H1 (cell line): ENCODE measurements around the gene DEAF1. TPM values are rescaled to one million over a fixed set of nuclear protein-coding genes. Genes with fewer than 3 reads are reported as not detected.

Source experiments
- CTCF ChIA-PET: fragments of 300-600 bp; sonication (Branson Sonifier 250); formaldehyde crosslinking; loops from one replicate; lab custom pipeline; 2021; ENCODE audit not compliant: partially characterized antibody; lab: Charles Lee
- POLR2A ChIA-PET: fragments of 300-600 bp; sonication (Branson Sonifier 250); formaldehyde crosslinking; loops from one replicate; lab custom pipeline; 2021; ENCODE audit warnings: inconsistent platforms; ENCODE audit not compliant: partially characterized antibody; lab: Charles Lee
- DNase-seq, 2 experiments: peaks; one replicate each; pipeline versions ENCODE4 v3.0.0 to v3.0.0-alpha.2; 2010 to 2022; ENCODE audit warnings: low spot score in 2 of 2, low read depth in 1 of 2, mixed read lengths in 1 of 2
- FAIRE-seq: peaks from 2 replicates; lab custom pipeline; 2011; peaks lifted over from hg19 to GRCh38; lab: Jason Lieb, UNC
- H2AFZ ChIP-seq: 2 replicates; pipeline ENCODE4 v1.8.1; 2012; ENCODE audit warnings: low read length, inconsistent platforms
- H2AK5ac ChIP-seq: 2 replicates; pipeline ENCODE4 v1.6.1; 2013; ENCODE audit warnings: low read depth, low read length
- H2BK120ac ChIP-seq: replicated peaks from 2 replicates; pipeline ENCODE3; 2013; ENCODE audit warnings: low read depth, low read length, inconsistent platforms
- H2BK12ac ChIP-seq: 2 replicates; pipeline ENCODE4 v1.6.1; 2013; ENCODE audit warnings: low read depth, low read length
- H2BK15ac ChIP-seq: 2 replicates; pipeline ENCODE4 v1.6.1; 2013; ENCODE audit warnings: low read length
- H2BK20ac ChIP-seq: 2 replicates; pipeline ENCODE4 v1.6.1; 2013; ENCODE audit warnings: low read length
- H2BK5ac ChIP-seq: 2 replicates; pipeline ENCODE4 v1.6.1; 2013; ENCODE audit warnings: low read depth, low read length
- H3K14ac ChIP-seq: 2 replicates; pipeline ENCODE4 v1.6.1; 2013; ENCODE audit warnings: inconsistent platforms; ENCODE audit not compliant: insufficient read length
- H3K18ac ChIP-seq: 2 replicates; pipeline ENCODE4 v1.6.1; 2013; ENCODE audit warnings: low read length; ENCODE audit errors: extremely low read depth
- H3K23ac ChIP-seq: 2 replicates; pipeline ENCODE4 v1.6.1; 2013; ENCODE audit warnings: inconsistent platforms; ENCODE audit not compliant: insufficient read length
- H3K23me2 ChIP-seq: 2 replicates; pipeline ENCODE4 v1.6.1; 2013; ENCODE audit warnings: low read depth, low read length
- H3K27ac ChIP-seq: 2 replicates; pipeline ENCODE4 v1.6.1; 2011; ENCODE audit warnings: low read depth, low read length, inconsistent platforms
- H3K27me3 ChIP-seq, 4 experiments: replicated peaks in 1 of 4; 1 replicate in 1 of 4; 2 replicates in 3 of 4; pipeline versions ENCODE4 v1.6.1 to v1.8.1; 2011 to 2013; ENCODE audit warnings: low read length in 3 of 4, mild to moderate bottlenecking in 3 of 4, inconsistent platforms in 2 of 4, mixed read lengths in 2 of 4, moderate library complexity in 1 of 4; ENCODE audit not compliant: control insufficient read depth in 3 of 4, insufficient read depth in 3 of 4; ENCODE audit errors: extremely low read depth in 1 of 4
- H3K36me3 ChIP-seq, 4 experiments: 2 replicates each; pipeline versions ENCODE4 v1.6.1 to v1.8.1; 2011 to 2013; ENCODE audit warnings: mild to moderate bottlenecking in 4 of 4, low read length in 3 of 4, moderate library complexity in 2 of 4, control low read depth in 1 of 4, inconsistent platforms in 1 of 4; ENCODE audit not compliant: insufficient read depth in 4 of 4, control insufficient read depth in 2 of 4
- H3K4ac ChIP-seq: replicated peaks from 2 replicates; pipeline ENCODE3; 2013; ENCODE audit warnings: low read length, low read depth, mixed read lengths, inconsistent platforms; ENCODE audit not compliant: insufficient read length
- H3K4me1 ChIP-seq, 4 experiments: replicated peaks in 1 of 4; 1 replicate in 1 of 4; 2 replicates in 3 of 4; pipeline versions ENCODE4 v1.6.1 to v1.8.1; 2011 to 2013; ENCODE audit warnings: low read length in 3 of 4, inconsistent platforms in 2 of 4, mixed read lengths in 1 of 4; ENCODE audit not compliant: insufficient read depth in 4 of 4, control insufficient read depth in 3 of 4
- H3K4me2 ChIP-seq, 2 experiments: 2 replicates each; pipeline versions ENCODE4 v1.6.1 to v1.8.1; 2011 to 2013; ENCODE audit warnings: low read depth in 2 of 2, low read length in 2 of 2, control low read depth in 1 of 2, inconsistent platforms in 1 of 2, mild to moderate bottlenecking in 1 of 2; ENCODE audit not compliant: insufficient read depth in 1 of 2
- H3K4me3 ChIP-seq, 4 experiments: fragments of 200-600, 300-600 bp in 1 of 4; sonication (generic), shearing (Covaris generic), sonication (Bioruptor Twin) in 1 of 4; 2 replicates each; pipeline versions ENCODE4 v1.5.1 to v1.8.1; 2011 to 2016; ENCODE audit warnings: low read length in 4 of 4, low read depth in 3 of 4, control low read depth in 2 of 4, inconsistent platforms in 2 of 4, mild to moderate bottlenecking in 2 of 4, mixed read lengths in 1 of 4, moderate library complexity in 1 of 4; ENCODE audit not compliant: insufficient read depth in 2 of 4; ENCODE audit errors: extremely low read depth in 1 of 4
- H3K56ac ChIP-seq: replicated peaks from 2 replicates; pipeline ENCODE3; 2013; ENCODE audit warnings: low read depth, mild to moderate bottlenecking, mixed read lengths, low read length, inconsistent platforms; ENCODE audit not compliant: insufficient read length
- H3K79me1 ChIP-seq: 2 replicates; pipeline ENCODE4 v1.6.1; 2013; ENCODE audit warnings: low read depth, low read length, control low read depth
- H3K79me2 ChIP-seq, 2 experiments: 2 replicates each; pipeline versions ENCODE4 v1.6.1 to v1.8.1; 2012 to 2013; ENCODE audit warnings: low read length in 2 of 2, mild to moderate bottlenecking in 2 of 2, inconsistent platforms in 1 of 2; ENCODE audit not compliant: insufficient read depth in 2 of 2, control insufficient read depth in 1 of 2
- H3K9ac ChIP-seq, 4 experiments: replicated peaks in 1 of 4; 1 replicate in 1 of 4; 2 replicates in 3 of 4; pipeline versions ENCODE4 v1.6.1 to v1.8.1; 2011 to 2013; ENCODE audit warnings: low read depth in 3 of 4, low read length in 3 of 4, control low read depth in 2 of 4, mild to moderate bottlenecking in 2 of 4, moderate library complexity in 2 of 4, inconsistent platforms in 1 of 4; ENCODE audit errors: extremely low read depth in 1 of 4
- H3K9me3 ChIP-seq, 2 experiments: 2 replicates each; pipeline versions ENCODE4 v1.6.1 to v1.8.1; 2012 to 2013; ENCODE audit warnings: mild to moderate bottlenecking in 2 of 2, moderate library complexity in 2 of 2, control low read depth in 1 of 2, inconsistent platforms in 1 of 2, low read depth in 1 of 2, low read length in 1 of 2, mixed read lengths in 1 of 2; ENCODE audit not compliant: insufficient read depth in 2 of 2
- H4K20me1 ChIP-seq, 2 experiments: replicated peaks in 1 of 2; 2 replicates each; pipeline versions ENCODE3 to v1.8.1; 2011 to 2013; ENCODE audit warnings: inconsistent platforms in 2 of 2, low read length in 2 of 2, mild to moderate bottlenecking in 1 of 2; ENCODE audit not compliant: insufficient read depth in 2 of 2, control insufficient read depth in 1 of 2
- H4K5ac ChIP-seq: 2 replicates; pipeline ENCODE4 v1.6.1; 2013; ENCODE audit warnings: low read length, low read depth, mixed read lengths, inconsistent platforms; ENCODE audit not compliant: insufficient read length
- H4K8ac ChIP-seq: 2 replicates; pipeline ENCODE4 v1.8.0; 2013; ENCODE audit warnings: mild to moderate bottlenecking, moderate library complexity, low read length, inconsistent platforms; ENCODE audit not compliant: insufficient read depth; ENCODE audit errors: extremely low read depth
- H4K91ac ChIP-seq: replicated peaks from 2 replicates; pipeline ENCODE3; 2013; ENCODE audit warnings: low read length, mixed read lengths, inconsistent platforms; ENCODE audit not compliant: insufficient read length
- ASH2L ChIP-seq: fragments of 200-600, 300-600 bp; sonication (generic); IDR thresholded peaks from one replicate; pipeline ENCODE4 v1.7.1; 2017; ENCODE audit warnings: low read length
- E2F6 ChIP-seq: IDR thresholded peaks from 2 replicates; pipeline ENCODE4 v1.6.1; 2012; ENCODE audit warnings: inconsistent platforms
- EP300 ChIP-seq, 2 experiments: IDR thresholded peaks; 1 replicate in 1 of 2; 2 replicates in 1 of 2; pipeline ENCODE4 v1.6.1; 2011 to 2012; ENCODE audit warnings: low read depth in 2 of 2, low read length in 2 of 2, mild to moderate bottlenecking in 2 of 2, borderline replicate concordance in 1 of 2, inconsistent platforms in 1 of 2, moderate library complexity in 1 of 2
- KDM5A ChIP-seq: fragments of 200-600 bp; IDR thresholded peaks from 2 replicates; pipeline ENCODE4 v1.7.1; 2012; ENCODE audit warnings: mild to moderate bottlenecking, low read length, inconsistent platforms, mixed read lengths
- MAFK ChIP-seq: IDR thresholded peaks from 2 replicates; pipeline ENCODE4 v1.6.1; 2012; ENCODE audit warnings: low read depth, mild to moderate bottlenecking, improper control_type of control experiment, low read length
- SAP30 ChIP-seq: fragments of 300-600 bp; sonication (generic); IDR thresholded peaks from 2 replicates; pipeline ENCODE4 v1.7.1; 2012; ENCODE audit warnings: low read length, moderate library complexity, mild to moderate bottlenecking, inconsistent platforms; ENCODE audit not compliant: insufficient read depth, insufficient replicate concordance
- SIN3A ChIP-seq, 2 experiments: IDR thresholded peaks in 1 of 2; conservative IDR thresholded peaks in 1 of 2; 2 replicates each; pipeline ENCODE4 v1.6.1; 2011 to 2012; ENCODE audit warnings: low read length in 2 of 2, improper control_type of control experiment in 1 of 2, low read depth in 1 of 2, mild to moderate bottlenecking in 1 of 2
- USF2 ChIP-seq: IDR thresholded peaks from 2 replicates; pipeline ENCODE4 v1.6.1; 2011; ENCODE audit warnings: low read length, improper control_type of control experiment
- WGBS, 2 experiments: shearing (Covaris generic) in 1 of 2; methylation state at CpG; one replicate each; pipeline versions ENCODE4 v1.1.6 to v1.1.7; 2013 to 2015; ENCODE audit warnings: low lambda C conversion rate in 2 of 2, mixed read lengths in 2 of 2, inconsistent platforms in 1 of 2, low coverage in 1 of 2, missing lambda C conversion rate in 1 of 2; ENCODE audit not compliant: insufficient replicate concordance in 2 of 2, insufficient coverage in 1 of 2, insufficient read length in 1 of 2; ENCODE audit errors: extremely low coverage in 1 of 2, missing lambda C conversion rate in 1 of 2; 5-methylcytosine and 5-hydroxymethylcytosine counted together
- polyA plus RNA-seq, 7 experiments: library from polyadenylated mRNA; depleted of rRNA in 3 of 7; stranded (reverse) in 5 of 7; unstranded in 2 of 7; fragments of >200 nt in 5 of 7; fragments of 200-250 nt in 2 of 7; gene quantifications; 1 replicate in 5 of 7; 2 replicates in 1 of 7; 4 replicates in 1 of 7; pipeline versions ENCODE4 v1.2.1 to v1.2.3, GENCODE V29; 2011 to 2013; ENCODE audit warnings: missing spikeins in 2 of 7, mixed read lengths in 2 of 7
- total RNA-seq: library from RNA; stranded (reverse); fragmentation: NEBNext Ultra II Directional; extraction: Animal tissue kit (Norgen Biotek cat#: 25700); gene quantifications from 2 replicates; pipeline ENCODE4 v1.2.1, GENCODE V29; 2021

The DEAF1 gene
- total and polyA plus RNA-seq, 2 of the 8 experiments (the other 6 are each of a cell fraction or from before 2014, with no cell fraction given), result 47.3 to 58.4 TPM

- Histone ChIP-seq H2BK5ac (peak within 1 kb of the TSS; percentile 77), H4K91ac (no peak within 1 kb of the TSS), H4K20me1 (peaks cover 21 to 27% of the 10 kb centered on the region in 2 experiments), H3K4me3 (peak within 1 kb of the TSS; percentile 49 to 80 (median 58)), H4K5ac (peak within 1 kb of the TSS; percentile 94), H3K14ac (no peak within 1 kb of the TSS), H3K4ac (peak within 1 kb of the TSS; percentile 91), H2BK15ac (no peak within 1 kb of the TSS), H3K4me2 (peak within 1 kb of the TSS; percentile 44 to 85), H3K4me1 (peaks cover 0 to 15% (median 3%) of the 10 kb centered on the region in 4 experiments; a peak in 5 of 7 replicates), H3K79me1 (peaks cover 6% of the 10 kb centered on the region), H2AK5ac (no peak within 1 kb of the TSS), H2BK12ac (no peak within 1 kb of the TSS), H2BK120ac (no peak within 1 kb of the TSS), H3K36me3 (peaks cover 10 to 23% (median 16%) of the 10 kb centered on the region in 4 experiments), H2AFZ (no peak within 1 kb of the TSS), H3K79me2 (no peaks in the 10 kb centered on the region), H3K9me3 (no peaks in the 10 kb centered on the region), H3K18ac (peak within 1 kb of the TSS; percentile 83), H4K8ac (peak within 1 kb of the TSS; percentile 96), H2BK20ac (no peak within 1 kb of the TSS), H3K56ac (peak within 1 kb of the TSS; percentile 82), H3K23ac (no peak within 1 kb of the TSS), H3K27ac (peak within 1 kb of the TSS; percentile 82; the same call in 1 of the 2 replicates), H3K27me3 (no peaks in the 10 kb centered on the region), H3K9ac (peak within 1 kb of the TSS in 3 of 4 experiments; percentile 62 to 91 (median 65); a peak in 5 of 7 replicates), H3K23me2 (peaks cover 3% of the 10 kb centered on the region; the same call in 1 of the 2 replicates)
- DNase-seq (peak in 1 of 2 experiments; percentile 92), FAIRE-seq (no peak)
- WGBS, 2 experiments, result 13% methylated on average over 50 of the region's 66 CpGs; no CpG with 5 or more reads in 1 of the 2 experiments
- POLR2A ChIA-PET, result interaction anchor here (0.6 to 1.5 kb wide), 6 partner anchors 10 to 75 kb away, joined by 3 to 8 read pairs (median 4); partner anchors contain the start of gene SCT
- CTCF ChIA-PET, result interaction anchor here (0.9 kb wide), 3 partner anchors 9 to 112 kb away, joined by 3 to 4 read pairs (median 3); no protein-coding TSS in a partner anchor
- TF ChIP-seq USF2, result no peak
- TF ChIP-seq MAFK, result no peak
- TF ChIP-seq EP300 (IDR thresholded peaks at IDR 0.05; ENCODE audit: borderline replicate concordance in 1 of 2, low read depth in 2 of 2, low read length in 2 of 2), result peak in 1 of 2 experiments; percentile 19; a peak in 1 of 3 replicates
- TF ChIP-seq SIN3A (conservative IDR thresholded peaks at IDR 0.05 in 1 of 2, IDR thresholded peaks at IDR 0.05 in 1 of 2; ENCODE audit: low read depth in 1 of 2, low read length in 2 of 2), result 0 out of 4 replicates have a peak, but pooled peaks of 1 of the 2 experiments have one; percentile 44
- TF ChIP-seq E2F6, result peak; percentile 60
- TF ChIP-seq ASH2L, result peak; percentile 47
- no peak for TF ChIP-seq SAP30
- TF ChIP-seq KDM5A, result no peak
These were observed 79.3 kb downstream of the DEAF1 start, which contains the start of gene IRF7 for GRCh38 chr11:615504-616319. Gene IRF7 (minus strand): TSS chr11:615950. CDS start chr11:615364, 586 bp downstream.
